GM21381 (cell line): ENCODE data around the gene KLHL10.
A peak's percentile ranks its signal among the peaks of the same experiment; 100 is the strongest.
"Not testable (repeated sequence)": the region's sequence is repeated elsewhere in the genome, so short reads cannot be mapped to it uniquely, and the experiment has no call there.

ENCODE experiments used
- ATAC-seq: cut with Tn5 transposase; IDR thresholded peaks from one replicate; pipeline ENCODE4 v1.9.1; 2021; ENCODE audit warnings: mild to moderate bottlenecking, moderate library complexity; ENCODE audit not compliant: unreplicated experiment

KLHL10 gene

DNA sequence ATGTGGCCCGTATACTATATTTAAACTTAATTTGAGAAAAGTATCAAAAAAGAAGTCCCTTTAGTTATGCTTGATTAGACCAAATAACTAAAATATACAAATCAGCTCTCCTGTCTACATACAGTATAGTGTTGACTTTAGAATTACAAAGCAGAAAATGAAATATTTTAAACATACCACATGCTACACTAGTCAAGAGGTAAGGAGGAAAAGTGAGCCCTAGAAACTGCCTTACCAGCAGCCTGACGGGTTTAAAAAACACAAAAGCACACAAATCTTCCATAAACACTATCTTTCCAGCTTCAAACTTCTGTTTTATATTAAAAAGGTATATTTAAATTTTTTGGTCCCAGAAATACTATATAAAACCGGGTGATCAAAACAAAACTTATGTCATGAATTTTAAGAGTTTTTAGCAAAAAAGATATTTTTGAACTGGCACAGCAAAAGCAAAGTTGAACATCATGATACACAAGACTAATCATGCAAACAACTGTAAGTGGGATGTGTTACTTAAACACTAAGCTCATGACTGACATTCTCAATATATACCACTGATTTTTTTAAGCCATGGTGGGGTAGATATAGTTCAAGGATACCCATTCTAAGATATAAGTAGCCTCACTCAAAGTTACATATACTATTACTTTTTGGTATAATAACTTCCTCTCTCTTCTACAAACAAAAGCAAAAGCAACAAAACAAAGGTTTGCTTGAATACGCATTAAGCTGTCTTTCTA is 11.8 kb downstream of the KLHL10 start:
- ATAC-seq = no peak

DNA sequence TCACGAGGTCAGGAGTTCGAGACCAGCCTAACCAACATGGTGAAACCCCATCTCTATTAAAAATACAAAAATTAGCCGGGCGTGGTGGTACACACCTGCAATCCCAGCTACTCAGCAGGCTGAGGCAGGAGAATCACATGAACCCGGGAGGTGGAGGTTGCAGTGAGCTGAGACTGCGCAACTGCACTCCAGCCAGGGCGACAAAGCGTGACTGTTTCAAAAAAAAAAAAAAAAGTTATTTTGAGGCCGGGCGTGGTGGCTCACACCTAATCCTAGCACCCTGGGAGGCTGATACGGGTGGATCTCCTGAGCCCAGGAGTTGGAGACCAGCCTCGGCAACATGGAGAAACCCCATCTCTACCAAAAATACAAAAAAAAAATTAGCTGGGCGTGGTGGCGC is 13.8 kb downstream of the KLHL10 start:
- not testable (repeated sequence) for ATAC-seq

DNA sequence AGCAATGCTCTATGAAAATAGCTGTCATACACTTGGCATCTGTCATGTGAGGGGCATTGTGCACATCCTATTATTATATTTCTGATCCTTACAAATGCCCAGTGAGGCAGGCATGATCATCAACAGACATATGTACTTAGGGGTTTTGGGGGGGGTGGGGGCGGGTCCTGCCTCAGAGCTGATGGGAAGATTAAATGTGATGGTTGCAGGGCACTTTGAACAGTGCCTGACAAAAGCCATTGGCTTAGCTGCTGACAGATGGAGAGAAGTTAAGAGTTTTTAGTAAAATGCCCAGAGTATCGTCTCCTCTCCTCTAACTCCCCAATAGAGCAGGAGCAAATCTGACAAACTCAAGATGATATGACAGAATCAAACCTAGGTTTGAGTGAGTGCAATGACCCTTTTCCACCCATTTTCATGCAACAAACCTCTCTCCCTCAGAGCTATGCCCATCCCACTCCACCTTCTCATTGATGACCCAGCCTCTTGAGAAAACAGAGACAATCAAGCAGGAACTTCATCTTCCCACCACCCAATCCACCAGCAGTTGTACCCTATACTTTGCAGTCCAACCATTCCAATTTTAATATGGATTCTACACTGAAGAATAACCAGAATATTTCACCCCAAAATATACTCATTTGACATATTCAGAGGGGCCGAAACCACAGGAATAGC is 22.8 kb downstream of the KLHL10 start:
- ATAC-seq = no peak

DNA sequence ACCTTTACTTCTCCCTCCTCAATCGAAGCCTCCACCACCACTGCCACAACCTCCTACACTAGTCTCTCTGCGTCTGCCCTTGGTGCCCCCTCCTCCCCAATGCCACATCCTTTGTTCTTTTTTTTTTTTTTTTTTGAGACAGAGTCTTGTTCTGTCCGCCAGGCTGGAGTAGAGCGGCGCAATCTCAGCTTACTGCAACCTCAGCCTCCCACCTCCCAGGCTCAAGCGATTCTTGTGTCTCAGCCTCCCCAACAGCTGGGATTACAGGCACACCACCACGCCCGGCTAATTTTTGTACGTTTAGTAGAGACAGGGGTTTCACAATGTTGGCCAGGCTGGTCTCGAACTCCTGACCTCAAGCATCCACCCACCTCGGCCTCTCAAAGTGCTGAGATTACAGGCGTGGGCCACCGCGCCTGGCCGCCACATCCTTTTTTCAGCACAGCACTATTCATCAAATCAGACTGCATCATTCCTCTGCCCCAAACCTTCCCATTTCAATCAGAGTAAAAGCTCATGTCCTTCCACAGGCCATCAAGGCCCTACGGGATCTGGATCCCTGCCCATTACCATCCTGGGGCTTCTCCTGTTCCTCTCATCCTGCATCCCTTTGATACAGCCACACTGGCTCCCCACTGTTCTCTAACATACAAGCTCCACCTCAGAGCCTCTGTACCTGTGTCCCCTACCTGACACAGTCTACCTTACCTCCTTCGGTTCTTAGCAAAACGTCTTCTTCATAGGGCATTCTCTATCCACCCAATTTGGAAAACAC is 25.6 kb downstream of the KLHL10 start:
- no peak for ATAC-seq

DNA sequence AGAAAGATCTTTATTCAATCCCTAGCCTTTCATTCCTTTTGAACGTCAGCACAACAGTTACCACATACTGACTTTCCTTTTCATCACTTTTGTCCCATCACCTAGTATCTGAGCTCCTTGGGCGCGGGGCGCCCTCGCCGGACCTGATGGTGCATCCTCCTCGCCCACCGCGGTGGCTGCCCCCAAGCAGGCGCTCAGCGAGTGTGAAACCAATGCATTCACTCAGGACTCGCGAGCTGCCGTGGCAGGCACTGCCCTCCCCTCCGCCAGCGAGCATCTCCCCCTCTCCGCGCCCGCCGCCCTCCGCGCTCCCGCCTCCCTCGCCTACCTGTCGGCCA is 26.8 kb downstream of the KLHL10 start:
- ATAC-seq = no peak

DNA sequence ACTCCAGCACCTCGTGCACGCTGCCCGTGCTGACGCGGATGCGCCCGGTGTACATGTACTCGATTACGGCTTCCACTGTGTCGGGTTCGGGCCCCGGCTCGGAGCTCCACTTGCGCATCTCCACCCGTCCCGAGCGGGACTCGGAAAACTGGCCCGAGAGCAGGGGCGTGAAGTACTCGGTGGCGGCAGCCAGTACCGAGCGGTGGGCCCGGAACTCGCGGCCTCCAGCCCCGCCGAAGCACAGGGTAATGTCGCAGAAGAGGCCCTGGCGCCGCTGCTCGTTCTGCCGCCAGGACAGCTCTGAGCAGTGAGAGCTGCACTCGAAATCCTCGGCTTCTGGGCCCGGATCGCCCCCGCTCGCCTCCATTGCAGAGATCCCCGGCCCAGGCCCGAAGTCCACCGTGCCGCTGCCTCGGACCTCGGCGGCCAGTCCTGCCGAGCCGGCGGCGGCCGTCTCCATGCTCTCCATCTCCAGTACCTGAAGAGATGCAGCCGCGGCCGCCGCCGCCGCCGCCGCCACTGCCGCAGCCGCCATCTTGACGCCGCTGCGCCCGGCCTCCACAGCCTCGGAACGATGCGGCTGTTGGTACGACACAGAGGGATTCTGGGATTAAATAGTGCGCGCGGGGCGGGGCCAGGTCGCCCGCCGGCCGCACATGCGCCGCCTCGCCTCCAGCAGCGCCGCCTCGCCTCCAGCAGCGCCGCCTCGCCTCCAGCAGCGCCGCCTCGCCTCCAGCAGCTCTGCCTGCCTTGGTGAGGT is 27.4 kb downstream of the KLHL10 start, which contains the start of gene KLHL11:
TSS of gene KLHL11 (minus strand) at position 588 of the 760 bp plus-strand sequence. CDS start at position 535, 53 bp downstream.
- peak; percentile 93 for ATAC-seq

DNA sequence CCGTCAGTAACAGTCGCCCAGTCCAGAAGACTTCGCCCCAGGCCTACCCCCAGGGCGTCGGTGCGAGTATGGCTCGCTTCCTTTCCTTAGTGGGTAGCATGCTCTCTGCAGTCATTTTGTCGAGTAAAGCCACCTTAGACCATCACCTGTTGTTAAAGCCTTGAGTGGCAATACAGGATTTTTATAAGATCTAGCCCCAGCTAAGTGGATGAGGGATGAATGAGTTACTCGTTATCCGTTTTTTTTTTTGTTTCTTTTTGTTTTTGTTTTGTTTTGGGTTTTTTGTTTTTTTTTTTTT is 27.9 kb downstream of the KLHL10 start:
- ATAC-seq = no peak

DNA sequence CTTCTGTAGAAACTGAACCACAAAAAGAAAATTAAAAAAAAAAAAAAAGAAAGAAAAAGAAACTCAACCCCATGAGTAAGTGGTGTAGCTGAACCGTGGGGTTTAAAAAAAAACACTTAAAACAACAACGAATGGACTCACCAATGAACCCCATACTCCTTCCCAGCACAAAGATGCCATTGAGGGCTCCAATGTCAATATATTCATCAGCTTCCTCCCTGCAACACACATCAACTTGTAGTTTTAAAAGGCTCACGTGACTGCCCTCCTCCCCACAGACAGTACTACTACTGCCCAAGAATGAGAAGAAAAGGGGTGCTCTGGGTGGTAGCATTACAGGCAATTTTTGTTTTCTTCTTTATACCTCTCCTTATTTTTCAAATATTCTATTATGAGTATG is 30.9 kb downstream of the KLHL10 start:
- no peak for ATAC-seq

DNA sequence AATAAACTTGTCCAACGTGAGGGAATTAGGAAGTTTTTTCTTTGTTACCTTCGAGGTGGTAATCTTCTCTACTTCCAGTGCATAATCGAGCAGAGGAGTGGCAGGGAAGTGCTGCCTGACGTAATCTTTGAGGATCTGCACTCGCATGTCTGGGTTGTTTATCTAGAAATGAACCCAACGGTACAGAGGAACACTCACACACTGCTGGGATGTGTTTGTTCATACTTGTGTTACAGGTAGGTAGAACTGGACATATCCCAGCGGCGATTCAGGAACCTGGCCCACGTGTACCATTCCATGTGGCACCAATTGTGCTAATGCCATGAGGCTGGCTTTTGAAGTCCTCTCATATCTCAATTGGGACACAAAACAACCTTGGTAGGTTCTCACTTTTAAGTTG is 31.8 kb downstream of the KLHL10 start:
- ATAC-seq = no peak

DNA sequence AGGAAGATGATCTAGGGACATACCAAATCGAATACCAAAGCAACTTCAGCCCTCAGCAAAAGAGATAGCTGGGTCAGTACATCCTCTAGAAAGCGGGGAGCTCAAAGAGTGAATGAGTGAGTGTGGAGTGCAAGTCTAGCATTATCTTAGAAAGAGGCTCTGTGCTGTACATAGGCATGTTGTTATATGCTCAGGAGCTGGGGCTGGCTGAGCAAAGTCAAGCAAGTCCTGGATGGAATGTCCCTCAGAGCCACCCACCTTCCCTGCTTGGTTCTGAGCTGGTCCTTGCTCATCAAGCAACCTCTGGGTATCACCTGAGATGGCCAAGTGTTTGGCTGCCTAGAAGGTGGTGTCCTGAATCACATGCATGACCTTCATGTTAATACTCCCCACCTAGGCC is 32.5 kb downstream of the KLHL10 start:
- ATAC-seq = no peak

DNA sequence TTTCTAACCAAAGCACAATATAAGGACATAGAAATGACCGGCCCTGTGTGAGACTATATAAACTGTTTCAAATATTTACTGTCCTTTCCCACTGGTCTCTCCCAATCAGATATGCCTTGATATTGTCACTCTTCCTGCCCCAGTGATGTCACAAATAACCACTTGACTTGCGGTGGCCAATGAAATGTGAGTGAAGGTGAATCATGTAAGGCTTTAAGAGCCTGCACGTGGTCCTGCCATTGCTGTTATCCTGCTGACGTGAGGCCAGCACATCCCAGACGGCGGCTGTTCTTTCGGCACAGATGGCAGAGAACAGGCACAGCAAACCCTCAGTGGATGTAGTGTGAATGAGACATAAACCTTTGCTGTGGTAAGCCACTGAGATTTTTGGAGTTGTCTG is 33.0 kb downstream of the KLHL10 start:
- no peak for ATAC-seq

DNA sequence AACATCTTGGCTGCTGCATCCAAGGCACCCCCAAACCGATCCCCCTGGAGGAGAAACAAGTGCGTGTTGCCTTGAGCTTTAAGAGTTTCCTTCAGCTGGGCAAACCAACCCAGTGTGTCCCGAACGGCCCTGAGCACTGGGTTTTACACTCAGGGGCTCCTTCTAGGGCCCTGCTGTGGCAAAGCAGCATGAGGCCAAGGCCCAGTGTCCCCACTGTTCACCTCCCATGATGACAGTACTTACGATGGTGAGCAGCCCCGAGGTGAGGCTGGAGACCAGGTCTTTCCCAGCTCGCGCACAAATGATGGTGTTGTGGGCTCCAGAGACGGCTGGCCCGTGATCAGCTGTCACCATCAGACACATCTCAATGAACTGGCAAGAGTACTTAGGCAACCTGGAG is 34.2 kb downstream of the KLHL10 start:
- no peak for ATAC-seq

DNA sequence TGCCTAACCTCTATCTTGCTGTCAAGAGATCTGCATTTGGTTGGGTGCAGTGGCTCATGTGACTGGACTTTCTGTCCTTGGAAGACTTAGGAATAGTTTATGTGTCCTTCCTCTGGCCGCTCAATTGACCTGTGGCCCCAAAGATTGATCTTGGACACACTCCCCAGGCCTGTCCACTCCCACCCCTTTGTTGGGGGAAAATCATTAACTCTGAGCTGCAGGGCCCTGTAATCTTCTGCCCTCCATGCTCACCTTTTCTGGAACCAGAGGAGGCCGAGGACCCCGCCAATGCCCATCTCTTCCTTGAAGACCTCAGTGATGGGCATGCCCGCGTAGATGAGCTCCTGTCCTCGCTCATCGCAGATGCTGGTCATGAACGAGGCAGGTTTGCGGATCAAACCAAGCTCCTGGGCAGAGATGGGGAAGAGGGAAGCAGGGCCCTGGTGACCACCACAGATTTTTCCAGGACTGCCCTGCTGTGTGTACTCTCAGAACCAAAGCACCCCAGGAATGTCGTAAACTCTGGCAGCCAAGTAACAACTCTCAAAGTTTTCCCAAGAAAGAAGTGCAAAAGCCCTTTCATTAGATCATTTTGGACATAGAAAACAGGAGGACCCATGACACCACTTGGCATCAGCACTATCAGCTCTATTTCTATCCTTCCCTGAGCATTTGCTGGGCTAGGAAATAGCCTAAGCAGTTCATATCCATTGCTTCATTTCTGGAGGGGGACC is 36.1 kb downstream of the KLHL10 start:
- ATAC-seq = no peak

DNA sequence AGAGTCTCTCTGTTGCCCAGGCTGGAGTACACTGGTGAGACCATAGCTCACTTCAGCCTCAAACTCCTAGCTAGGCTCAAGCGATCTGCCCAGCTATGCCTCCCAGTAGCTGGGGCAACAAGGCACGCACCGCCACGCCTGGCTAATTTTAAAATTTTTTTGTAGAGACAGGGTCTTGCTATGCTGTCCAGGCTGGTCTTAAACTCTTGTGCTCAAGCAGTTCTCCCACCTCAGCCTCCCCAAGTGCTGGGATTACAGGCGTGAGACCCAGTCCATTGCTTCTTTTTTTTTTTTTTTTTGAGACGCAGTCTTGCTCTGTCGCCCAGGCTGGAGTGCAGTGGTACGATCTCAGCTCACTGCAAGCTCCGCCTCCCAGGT is 36.7 kb downstream of the KLHL10 start:
- not testable (repeated sequence) for ATAC-seq

DNA sequence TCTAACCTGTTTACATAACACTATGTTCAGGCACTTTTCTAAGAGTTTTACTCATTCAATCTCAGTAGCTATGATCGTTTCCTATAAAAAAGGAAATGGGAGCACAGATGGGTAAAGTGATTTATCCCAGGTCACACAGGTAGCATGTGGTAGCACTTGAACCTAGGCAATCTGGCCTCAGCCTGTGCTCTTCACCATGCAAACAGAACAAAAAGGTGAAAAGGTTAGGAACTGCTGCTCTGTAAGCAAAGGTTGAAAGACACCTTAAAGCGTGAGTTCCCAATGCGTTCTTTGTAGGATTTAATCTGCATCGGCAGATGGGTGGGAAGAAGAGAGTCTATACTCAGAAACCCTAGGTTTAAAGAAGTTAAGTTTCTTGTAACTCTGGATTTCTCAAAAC is 42.5 kb downstream of the KLHL10 start:
- no peak for ATAC-seq

DNA sequence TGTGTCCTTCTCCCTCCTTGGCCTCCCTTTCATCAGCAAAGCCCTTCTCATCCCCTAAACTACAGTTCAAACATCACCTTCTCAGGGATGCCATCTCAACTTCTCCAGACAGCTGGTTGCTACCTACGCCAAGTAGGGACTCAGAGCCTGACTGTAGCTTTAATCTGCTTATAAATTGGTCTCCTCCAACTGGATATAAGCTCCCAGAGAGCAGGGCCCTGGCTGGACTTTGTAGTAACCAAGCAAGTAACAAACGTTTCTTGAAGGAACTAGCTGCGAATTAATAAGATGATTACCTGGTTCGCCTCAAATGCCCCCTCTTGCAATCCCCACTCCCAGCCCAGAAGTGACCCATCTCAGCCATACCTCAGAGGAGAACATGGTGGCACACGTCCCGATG is 45.1 kb downstream of the KLHL10 start:
- ATAC-seq = no peak

DNA sequence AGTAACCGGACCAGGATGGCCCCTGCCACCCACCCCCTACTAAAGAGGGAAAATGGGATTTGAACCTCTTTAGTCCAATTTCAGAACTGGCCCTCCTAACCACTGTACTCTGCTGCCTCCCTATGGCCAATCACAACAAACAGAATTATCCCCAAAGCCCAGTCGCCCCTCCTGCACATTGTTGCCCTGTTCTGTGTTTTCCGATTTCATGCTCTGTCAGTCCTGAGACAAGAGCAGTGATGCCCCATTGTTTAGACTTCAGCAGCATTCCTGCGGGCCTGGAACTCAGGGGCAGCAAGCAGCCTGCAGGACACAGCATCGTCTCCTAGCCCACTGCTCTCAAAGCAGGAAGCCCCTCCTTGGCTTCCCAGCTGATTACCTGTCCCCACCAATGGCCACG is 48.1 kb downstream of the KLHL10 start:
- ATAC-seq = no peak

DNA sequence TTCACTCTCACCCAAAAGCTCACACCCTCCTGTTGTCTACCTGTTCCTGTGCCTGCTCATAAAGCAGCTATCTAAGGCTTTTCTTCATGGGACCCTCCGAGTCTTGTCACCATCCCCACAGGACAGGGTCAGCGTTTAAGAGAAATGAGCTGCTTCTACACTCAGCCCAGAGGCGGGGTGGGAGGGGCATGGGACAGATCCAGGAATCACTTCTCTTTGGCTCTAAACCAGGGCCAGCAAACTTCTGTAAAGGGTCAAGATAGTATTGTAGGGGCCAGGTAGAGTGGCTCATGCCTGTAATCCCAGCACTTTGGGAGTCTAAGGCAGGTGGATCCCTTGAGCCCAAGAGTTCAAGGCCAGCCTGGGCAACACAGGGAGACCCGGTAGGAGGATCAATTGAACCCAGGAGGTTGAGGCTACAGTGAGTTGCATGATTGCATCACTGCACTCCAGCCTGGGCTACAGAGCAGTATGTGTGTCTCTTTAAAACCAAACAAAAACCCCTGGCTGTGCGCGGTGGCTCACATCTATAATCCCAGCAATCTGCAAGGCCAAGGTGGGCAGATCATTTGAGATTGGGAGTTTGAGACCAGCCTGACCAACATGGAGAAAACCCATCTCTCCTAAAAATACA is 50.8 kb downstream of the KLHL10 start:
- ATAC-seq = no peak

DNA sequence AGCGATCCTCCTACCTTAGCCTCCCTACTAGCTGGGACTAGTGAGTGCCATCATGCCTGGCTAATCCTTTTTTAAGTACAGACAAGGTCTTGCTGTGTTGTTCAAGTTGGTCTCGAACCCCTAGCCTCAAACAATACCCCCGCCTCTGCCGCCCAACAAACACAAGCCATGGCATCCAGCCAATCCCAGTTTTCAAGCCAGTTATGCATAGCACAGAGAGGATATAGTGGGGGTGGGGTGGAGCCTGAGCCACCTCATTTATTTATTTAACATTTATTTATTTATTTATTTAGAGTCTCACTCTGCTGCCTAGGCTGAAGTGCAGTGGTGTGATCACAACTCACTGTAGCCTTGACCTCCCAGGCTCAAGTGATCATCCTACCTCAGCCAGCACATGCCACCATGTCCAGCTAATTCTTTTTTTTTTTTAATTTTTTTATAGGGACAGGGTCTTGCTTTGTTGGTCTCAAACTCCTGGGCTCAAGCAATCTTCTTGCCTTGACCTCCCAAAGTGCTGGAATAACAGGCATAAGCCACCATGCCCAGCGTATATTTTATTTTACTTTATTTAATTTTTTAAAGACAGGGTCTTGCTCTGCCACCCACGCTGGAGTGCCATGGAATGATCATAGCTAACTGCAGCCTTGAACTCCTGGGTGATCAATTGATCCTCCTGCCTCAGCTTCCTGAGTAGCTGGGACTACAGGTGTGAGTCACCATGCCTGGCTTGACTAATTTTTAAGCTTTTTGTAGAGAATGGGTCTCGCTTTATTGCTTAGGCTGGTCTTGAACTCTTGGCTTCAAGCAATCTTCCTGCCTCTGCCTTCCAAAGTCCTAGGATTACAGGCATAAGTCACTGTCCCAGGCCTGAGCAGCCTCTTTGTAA is 53.8 kb downstream of the KLHL10 start:
- no peak for ATAC-seq
